ENCODE data around the gene MIER2.

The MIER2 gene

DNA sequence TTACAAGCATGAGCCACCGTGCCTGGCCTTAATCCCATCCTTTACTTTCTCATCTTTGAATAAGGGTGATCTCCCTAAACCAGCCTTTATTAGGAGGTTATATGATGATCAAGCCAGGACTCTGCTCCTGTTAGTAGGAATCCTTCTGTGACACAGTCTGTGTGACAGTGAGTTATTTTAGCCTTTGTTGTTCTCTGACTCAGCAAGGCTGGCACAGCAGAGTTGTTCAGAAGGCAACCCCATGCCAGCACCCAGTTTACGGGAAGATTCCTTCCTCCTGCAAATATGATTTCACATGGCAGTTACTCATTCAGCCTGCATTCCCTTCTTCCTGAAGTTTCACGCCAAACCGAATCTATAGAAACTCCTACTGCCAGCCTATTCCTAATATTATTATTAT lies 10.5 kb upstream of the MIER2 start:
- Histone ChIP-seq H3K4me2 (ENCODE audit: insufficient read depth, low read length) (no peak overlapping the region), H3K79me2 (ENCODE audit: insufficient read depth, low read length) (no peaks in the 10 kb centered on the region), H2AFZ (ENCODE audit: low read depth, low read length) (no peak overlapping the region), H3K27me3 (ENCODE audit: insufficient read depth, low read length, poor library complexity) (no peaks in the 10 kb centered on the region), H3K9me3 (ENCODE audit: insufficient read depth, low read length, severe bottlenecking) (peaks cover 14% of the 10 kb centered on the region), H3K4me1 (ENCODE audit: insufficient read depth, low read length) (no peaks in the 10 kb centered on the region), H3K36me3 (ENCODE audit: insufficient read depth, low read length) (no peaks in the 10 kb centered on the region), H3K4me3 (ENCODE audit: low read depth in 1 of 2, low read length in 2 of 2) (no peak overlapping the region), H3K9ac (ENCODE audit: low read depth, low read length) (no peak overlapping the region), H3K27ac (ENCODE audit: low read length) (no peak overlapping the region), H4K20me1 (ENCODE audit: insufficient read depth, low read length) (no peaks in the 10 kb centered on the region)
- ATAC-seq (ENCODE audit: insufficient read depth, low read depth) (no peak), DNase-seq (no peak)
- no peak for TF ChIP-seq EZH2 (IDR thresholded peaks at IDR 0.05; ENCODE audit: borderline replicate concordance, low read depth, low read length, severe bottlenecking)
- TF ChIP-seq, protein P1, sequence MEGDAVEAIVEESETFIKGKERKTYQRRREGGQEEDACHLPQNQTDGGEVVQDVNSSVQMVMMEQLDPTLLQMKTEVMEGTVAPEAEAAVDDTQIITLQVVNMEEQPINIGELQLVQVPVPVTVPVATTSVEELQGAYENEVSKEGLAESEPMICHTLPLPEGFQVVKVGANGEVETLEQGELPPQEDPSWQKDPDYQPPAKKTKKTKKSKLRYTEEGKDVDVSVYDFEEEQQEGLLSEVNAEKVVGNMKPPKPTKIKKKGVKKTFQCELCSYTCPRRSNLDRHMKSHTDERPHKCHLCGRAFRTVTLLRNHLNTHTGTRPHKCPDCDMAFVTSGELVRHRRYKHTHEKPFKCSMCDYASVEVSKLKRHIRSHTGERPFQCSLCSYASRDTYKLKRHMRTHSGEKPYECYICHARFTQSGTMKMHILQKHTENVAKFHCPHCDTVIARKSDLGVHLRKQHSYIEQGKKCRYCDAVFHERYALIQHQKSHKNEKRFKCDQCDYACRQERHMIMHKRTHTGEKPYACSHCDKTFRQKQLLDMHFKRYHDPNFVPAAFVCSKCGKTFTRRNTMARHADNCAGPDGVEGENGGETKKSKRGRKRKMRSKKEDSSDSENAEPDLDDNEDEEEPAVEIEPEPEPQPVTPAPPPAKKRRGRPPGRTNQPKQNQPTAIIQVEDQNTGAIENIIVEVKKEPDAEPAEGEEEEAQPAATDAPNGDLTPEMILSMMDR (IDR thresholded peaks at IDR 0.05; ENCODE audit: borderline replicate concordance, extremely low read depth, low read length, poor library complexity, severe bottlenecking), result no peak

DNA sequence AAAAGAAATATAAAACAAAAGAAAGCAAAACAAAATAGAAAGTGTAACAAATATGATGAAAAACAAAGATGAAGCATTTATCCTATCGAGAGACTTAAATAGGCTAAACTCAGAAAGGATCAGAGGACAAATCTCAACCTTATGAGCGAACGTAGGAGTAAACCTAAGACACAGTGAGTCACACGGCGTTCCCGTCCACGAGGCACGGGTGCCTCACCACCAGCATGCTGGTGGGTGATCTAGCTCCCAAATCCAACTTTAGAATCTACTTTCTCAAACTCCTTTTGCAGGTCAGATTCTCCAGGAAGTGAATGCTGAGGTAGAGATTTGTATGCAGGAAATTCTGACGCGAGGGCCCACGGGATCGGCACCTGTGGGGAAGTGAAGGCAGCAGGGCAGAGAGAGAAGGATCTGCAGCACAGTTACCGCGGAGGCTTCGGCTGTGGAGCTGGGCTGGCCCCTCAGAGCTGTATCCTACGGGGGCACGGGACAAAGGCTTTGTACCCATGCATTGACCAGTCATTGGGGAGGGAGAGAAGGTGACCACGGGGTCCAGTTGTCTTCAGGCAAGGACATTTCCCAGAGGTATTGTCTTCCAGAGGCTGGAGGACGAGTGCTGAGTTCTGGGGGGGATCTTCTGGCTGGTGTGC lies 7.5 kb upstream of the MIER2 start:
- ATAC-seq (ENCODE audit: insufficient read depth, low read depth), result no peak
- no peak for TF ChIP-seq EZH2 (IDR thresholded peaks at IDR 0.05; ENCODE audit: borderline replicate concordance, low read depth, low read length, severe bottlenecking)
- TF ChIP-seq, protein P1 (IDR thresholded peaks at IDR 0.05; ENCODE audit: borderline replicate concordance, extremely low read depth, low read length, poor library complexity, severe bottlenecking), result no peak
- no peak overlapping the region for H3K4me3 ChIP-seq (ENCODE audit: low read depth in 1 of 2, low read length in 2 of 2)

DNA sequence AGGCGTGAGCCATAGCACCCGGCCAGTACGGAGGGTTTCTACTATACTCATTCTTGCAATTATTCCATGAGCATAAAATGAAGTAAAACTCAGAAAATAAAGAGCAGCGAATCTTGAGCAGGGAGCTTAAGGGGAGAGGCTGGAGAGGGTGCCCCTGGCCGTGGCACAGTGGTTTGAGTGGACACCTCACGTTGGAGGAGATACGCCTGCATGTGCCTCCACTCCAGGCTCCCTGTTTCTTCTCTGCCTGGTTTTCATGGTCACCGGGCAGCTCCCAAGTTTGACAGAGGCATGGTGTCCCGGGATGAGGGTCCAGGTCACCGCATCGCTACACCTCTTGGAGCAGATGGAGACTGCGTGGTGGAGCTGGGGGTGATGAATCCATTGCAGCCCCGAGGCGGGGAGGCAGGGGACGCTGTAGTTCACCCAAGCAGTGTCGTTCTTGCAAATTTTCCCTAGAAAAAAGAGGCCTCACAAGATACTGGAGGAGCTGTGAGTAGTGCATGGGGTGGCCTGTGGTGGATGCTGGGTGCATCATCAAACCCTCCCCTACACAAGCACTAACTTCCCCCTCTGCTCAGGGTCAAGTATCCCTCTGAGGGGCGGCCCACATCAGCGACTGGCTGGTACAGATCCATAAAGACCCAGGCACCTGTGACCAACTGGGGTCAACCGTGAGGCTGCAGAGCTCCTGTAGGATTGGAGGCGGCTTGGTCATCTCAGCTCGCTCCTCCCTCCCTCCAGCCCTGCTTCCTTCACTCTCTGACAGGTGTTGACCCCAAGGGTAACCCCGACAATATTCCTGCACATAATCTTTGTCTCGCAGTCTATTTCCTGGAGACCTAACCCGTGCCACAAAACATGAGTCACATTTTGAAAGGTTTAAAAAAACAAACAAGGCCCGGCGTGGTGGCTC lies 3.6 kb upstream of the MIER2 start:
- Histone ChIP-seq H4K20me1 (ENCODE audit: insufficient read depth, low read length) (peaks cover 5% of the 10 kb centered on the region), H3K79me2 (ENCODE audit: insufficient read depth, low read length) (peaks cover 10% of the 10 kb centered on the region), H3K36me3 (ENCODE audit: insufficient read depth, low read length) (peaks cover 5% of the 10 kb centered on the region), H2AFZ (ENCODE audit: low read depth, low read length) (no peak overlapping the region), H3K4me1 (ENCODE audit: insufficient read depth, low read length) (peaks cover 16% of the 10 kb centered on the region), H3K4me3 (ENCODE audit: low read depth in 1 of 2, low read length in 2 of 2) (no peak overlapping the region), H3K9ac (ENCODE audit: low read depth, low read length) (no peak overlapping the region), H3K27ac (ENCODE audit: low read length) (no peak overlapping the region), H3K9me3 (ENCODE audit: insufficient read depth, low read length, severe bottlenecking) (peaks cover 7% of the 10 kb centered on the region), H3K4me2 (ENCODE audit: insufficient read depth, low read length) (no peak overlapping the region), H3K27me3 (ENCODE audit: insufficient read depth, low read length, poor library complexity) (no peaks in the 10 kb centered on the region)
- TF ChIP-seq, protein P1 (IDR thresholded peaks at IDR 0.05; ENCODE audit: borderline replicate concordance, extremely low read depth, low read length, poor library complexity, severe bottlenecking), result no peak
- TF ChIP-seq EZH2 (IDR thresholded peaks at IDR 0.05; ENCODE audit: borderline replicate concordance, low read depth, low read length, severe bottlenecking), result no peak
- no peak for DNase-seq
- no peak for ATAC-seq (ENCODE audit: insufficient read depth, low read depth)

More for the DNA sequence above, 7.5 kb upstream of the MIER2 start:
- H3K4me2 ChIP-seq (ENCODE audit: insufficient read depth, low read length), result no peak overlapping the region
- H3K79me2 ChIP-seq (ENCODE audit: insufficient read depth, low read length), result no peaks in the 10 kb centered on the region
- no peak overlapping the region for H2AFZ ChIP-seq (ENCODE audit: low read depth, low read length)
- H4K20me1 ChIP-seq (ENCODE audit: insufficient read depth, low read length), result no peaks in the 10 kb centered on the region
- H3K9ac ChIP-seq (ENCODE audit: low read depth, low read length), result no peak overlapping the region
- no peak for DNase-seq
- H3K27me3 ChIP-seq (ENCODE audit: insufficient read depth, low read length, poor library complexity), result no peaks in the 10 kb centered on the region
- H3K9me3 ChIP-seq (ENCODE audit: insufficient read depth, low read length, severe bottlenecking), result peaks cover 14% of the 10 kb centered on the region
- H3K4me1 ChIP-seq (ENCODE audit: insufficient read depth, low read length), result no peaks in the 10 kb centered on the region
- H3K27ac ChIP-seq (ENCODE audit: low read length), result no peak overlapping the region
- no peaks in the 10 kb centered on the region for H3K36me3 ChIP-seq (ENCODE audit: insufficient read depth, low read length)
